ENCODE data around the gene ZNF691.

ZNF691 gene, protein sequence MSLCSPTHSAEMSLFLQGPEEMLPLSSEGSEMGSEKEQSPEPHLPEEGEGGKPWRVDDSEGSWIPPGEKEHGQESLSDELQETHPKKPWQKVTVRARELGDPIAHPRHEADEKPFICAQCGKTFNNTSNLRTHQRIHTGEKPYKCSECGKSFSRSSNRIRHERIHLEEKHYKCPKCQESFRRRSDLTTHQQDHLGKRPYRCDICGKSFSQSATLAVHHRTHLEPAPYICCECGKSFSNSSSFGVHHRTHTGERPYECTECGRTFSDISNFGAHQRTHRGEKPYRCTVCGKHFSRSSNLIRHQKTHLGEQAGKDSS

GRCh38 chr1:42846257-42847110 is at the start of gene ZNF691:
Gene ZNF691, plus strand, starts transcription at chr1:42846613. Its CDS starts 3,046 bp downstream, at chr1:42849659.
- peak within 1 kb of the TSS; percentile 79 for H3K4me3 ChIP-seq (ENCODE audit: low read depth, low read length)
- TF ChIP-seq, protein P1, sequence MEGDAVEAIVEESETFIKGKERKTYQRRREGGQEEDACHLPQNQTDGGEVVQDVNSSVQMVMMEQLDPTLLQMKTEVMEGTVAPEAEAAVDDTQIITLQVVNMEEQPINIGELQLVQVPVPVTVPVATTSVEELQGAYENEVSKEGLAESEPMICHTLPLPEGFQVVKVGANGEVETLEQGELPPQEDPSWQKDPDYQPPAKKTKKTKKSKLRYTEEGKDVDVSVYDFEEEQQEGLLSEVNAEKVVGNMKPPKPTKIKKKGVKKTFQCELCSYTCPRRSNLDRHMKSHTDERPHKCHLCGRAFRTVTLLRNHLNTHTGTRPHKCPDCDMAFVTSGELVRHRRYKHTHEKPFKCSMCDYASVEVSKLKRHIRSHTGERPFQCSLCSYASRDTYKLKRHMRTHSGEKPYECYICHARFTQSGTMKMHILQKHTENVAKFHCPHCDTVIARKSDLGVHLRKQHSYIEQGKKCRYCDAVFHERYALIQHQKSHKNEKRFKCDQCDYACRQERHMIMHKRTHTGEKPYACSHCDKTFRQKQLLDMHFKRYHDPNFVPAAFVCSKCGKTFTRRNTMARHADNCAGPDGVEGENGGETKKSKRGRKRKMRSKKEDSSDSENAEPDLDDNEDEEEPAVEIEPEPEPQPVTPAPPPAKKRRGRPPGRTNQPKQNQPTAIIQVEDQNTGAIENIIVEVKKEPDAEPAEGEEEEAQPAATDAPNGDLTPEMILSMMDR (IDR thresholded peaks at IDR 0.05; ENCODE audit: low read depth, low read length): peak; percentile 41; the same call in 1 of the 2 replicates

- TF ChIP-seq, protein P1 (IDR thresholded peaks at IDR 0.05; ENCODE audit: low read depth, low read length): no peak
- no peak overlapping the region for H3K4me3 ChIP-seq (ENCODE audit: low read depth, low read length)
Observed at GRCh38 chr1:42797414-42797813, 49.0 kb upstream of the ZNF691 start.

GRCh38 chr1:42797979-42798378 is 48.4 kb upstream of the ZNF691 start:
- H3K4me3 ChIP-seq (ENCODE audit: low read depth, low read length): no peak overlapping the region
- TF ChIP-seq, protein P1 (IDR thresholded peaks at IDR 0.05; ENCODE audit: low read depth, low read length): no peak

GRCh38 chr1:42801832-42802473 is 44.5 kb upstream of the ZNF691 start:
- TF ChIP-seq, protein P1 (IDR thresholded peaks at IDR 0.05; ENCODE audit: low read depth, low read length): no peak
- no peak overlapping the region for H3K4me3 ChIP-seq (ENCODE audit: low read depth, low read length)

DNA sequence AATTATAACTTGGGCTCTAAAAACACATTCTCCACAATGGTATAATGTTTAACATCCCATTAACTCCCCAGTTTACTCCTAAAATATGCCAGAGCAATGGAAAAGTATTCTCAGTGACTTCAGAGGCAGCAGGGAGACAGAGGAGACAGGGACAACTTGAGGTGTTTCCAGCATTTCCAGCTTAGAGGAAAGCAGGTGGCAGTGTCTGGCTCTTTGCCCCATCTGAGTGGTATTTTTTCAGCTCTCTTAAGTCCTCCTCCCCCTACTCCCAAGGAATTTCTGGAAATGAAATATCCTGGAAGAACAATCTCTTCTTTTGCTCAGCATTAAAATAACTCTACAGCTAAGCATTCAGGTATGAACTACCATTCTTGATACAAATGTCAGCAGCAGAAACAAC is 40.2 kb upstream of the ZNF691 start:
- TF ChIP-seq, protein P1 (IDR thresholded peaks at IDR 0.05; ENCODE audit: low read depth, low read length): no peak
- H3K4me3 ChIP-seq (ENCODE audit: low read depth, low read length): no peak overlapping the region

DNA sequence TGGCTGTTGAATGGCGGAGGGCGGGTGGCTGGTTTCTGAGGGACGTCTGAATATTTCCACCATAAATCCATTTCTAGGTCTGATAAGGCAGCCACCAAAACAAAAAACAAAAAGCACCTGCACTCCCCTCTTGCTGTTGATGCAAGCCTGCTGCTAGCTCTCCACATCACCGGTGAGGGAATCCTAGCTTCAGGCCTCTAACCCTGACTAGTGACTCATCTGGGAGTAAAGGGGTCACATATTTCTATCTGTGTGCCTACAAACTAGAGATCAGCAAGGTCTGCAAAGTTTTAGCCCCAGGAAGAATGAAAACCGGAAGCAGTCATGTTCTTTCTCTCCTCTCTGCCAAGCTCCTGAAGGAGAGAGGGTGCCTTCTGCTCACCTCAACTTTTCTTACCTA is 39.8 kb upstream of the ZNF691 start:
- H3K4me3 ChIP-seq (ENCODE audit: low read depth, low read length): no peak overlapping the region
- TF ChIP-seq, protein P1 (IDR thresholded peaks at IDR 0.05; ENCODE audit: low read depth, low read length): no peak
